Osteoblast (primary cell): Measurements from ENCODE around the gene C3orf38. TPM values are rescaled to one million over a fixed set of nuclear protein-coding genes. Genes with fewer than 3 reads are reported as not detected.
A peak's percentile ranks its signal among the peaks of the same experiment; 100 is the strongest.

Experiments used
- DNase-seq: peaks from one replicate; pipeline ENCODE4 v3.0.0; 2011; ENCODE audit warnings: low spot score, mixed read lengths; ENCODE audit not compliant: insufficient read length; ENCODE audit errors: missing footprints
- H2AFZ ChIP-seq: 2 replicates; pipeline ENCODE4 v1.6.0; 2011; ENCODE audit warnings: mild to moderate bottlenecking, low read length
- H3K27ac ChIP-seq: 2 replicates; pipeline ENCODE4 v1.5.1; 2011; ENCODE audit warnings: mild to moderate bottlenecking, low read depth, low read length, moderate library complexity
- H3K27me3 ChIP-seq: 2 replicates; pipeline ENCODE4 v1.6.0; 2012; ENCODE audit warnings: mild to moderate bottlenecking, control low read depth, inconsistent platforms, low read length, moderate library complexity; ENCODE audit not compliant: insufficient read depth
- H3K36me3 ChIP-seq: 2 replicates; pipeline ENCODE4 v1.5.1; 2011; ENCODE audit warnings: mild to moderate bottlenecking, low read length, control low read depth, moderate library complexity; ENCODE audit not compliant: insufficient read depth
- H3K4me1 ChIP-seq: 2 replicates; pipeline ENCODE4 v1.5.1; 2011; ENCODE audit warnings: mild to moderate bottlenecking, low read length, control low read depth, moderate library complexity; ENCODE audit not compliant: insufficient read depth
- H3K4me2 ChIP-seq: 2 replicates; pipeline ENCODE4 v1.6.0; 2011; ENCODE audit warnings: mild to moderate bottlenecking, low read length; ENCODE audit not compliant: insufficient read depth
- H3K4me3 ChIP-seq: fragments of 200-600 bp; sonication (generic); 3 replicates; pipeline ENCODE4 v1.5.1; 2012; ENCODE audit warnings: mild to moderate bottlenecking, low read length, inconsistent platforms; ENCODE audit not compliant: insufficient read depth
- H3K79me2 ChIP-seq: 2 replicates; pipeline ENCODE4 v1.6.0; 2012; ENCODE audit warnings: mild to moderate bottlenecking, low read length, control low read depth, inconsistent platforms; ENCODE audit not compliant: insufficient read depth
- H3K9me3 ChIP-seq: 2 replicates; pipeline ENCODE4 v1.5.1; 2011; ENCODE audit warnings: low read depth, low read length, control low read depth
- H4K20me1 ChIP-seq: 2 replicates; pipeline ENCODE4 v1.6.0; 2012; ENCODE audit warnings: mild to moderate bottlenecking, low read length, control low read depth; ENCODE audit not compliant: insufficient read depth
- total RNA-seq: library from RNA; depleted of rRNA; stranded (reverse); fragments of >200 nt; gene quantifications from 2 replicates; pipeline ENCODE4 v1.2.3, GENCODE V29; 2012
- TF ChIP-seq, protein P1 (sequence below): IDR thresholded peaks from 2 replicates; pipeline ENCODE4 v1.5.1; 2011; ENCODE audit warnings: mild to moderate bottlenecking, low read depth, low read length, moderate library complexity; ENCODE audit errors: extremely low read depth

C3orf38 gene
- total RNA-seq: 33.6 and 35.5 TPM in 2 replicates

DNA sequence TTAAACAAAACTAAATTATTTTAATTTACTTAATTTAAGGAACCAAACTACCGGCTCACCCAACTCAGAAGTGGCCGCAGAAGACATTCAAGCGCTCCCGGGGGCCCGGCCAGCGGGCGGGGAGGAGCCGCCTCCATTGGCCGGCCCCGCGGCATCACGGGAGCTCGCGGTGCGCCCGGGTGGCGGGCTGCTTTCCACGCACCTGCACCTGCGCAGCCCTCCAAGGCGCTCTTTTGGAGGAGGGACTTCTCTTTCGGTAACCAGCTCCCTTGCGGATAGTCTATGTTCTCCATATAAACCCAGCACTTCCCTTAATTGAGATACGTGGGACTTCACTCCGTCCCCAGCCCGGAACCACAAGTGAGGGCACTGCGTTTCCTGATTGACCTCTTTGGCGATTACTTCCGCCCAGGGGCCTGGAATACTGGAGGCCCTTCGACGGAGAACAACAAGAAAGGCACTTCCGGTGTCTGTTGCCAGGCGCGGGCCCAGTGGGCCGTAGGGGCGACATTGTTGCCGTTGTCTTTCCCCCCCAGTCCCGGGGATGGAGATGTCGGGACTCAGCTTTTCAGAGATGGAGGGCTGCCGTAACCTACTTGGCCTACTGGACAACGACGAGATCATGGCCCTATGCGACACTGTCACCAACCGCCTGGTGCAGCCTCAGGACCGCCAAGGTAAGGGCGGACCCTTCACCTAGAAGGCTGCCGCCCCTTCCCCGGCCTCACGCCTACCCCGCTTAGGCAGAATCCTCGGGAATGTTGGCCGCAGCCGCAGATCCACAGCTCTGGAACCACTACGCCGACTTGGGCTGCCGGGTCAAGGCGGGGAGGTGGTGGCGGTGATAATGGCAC is at the start of gene C3orf38:
Gene C3orf38 (plus strand): TSS at position 451 of the 854 bp plus-strand sequence. CDS start 94 bp downstream, at position 545.
- peak within 1 kb of the TSS; percentile 92 for H3K27ac ChIP-seq
- H3K9me3 ChIP-seq: no peaks in the 10 kb centered on the region
- peak; percentile 95 for DNase-seq
- peaks cover 4% of the 10 kb centered on the region for H4K20me1 ChIP-seq
- peak within 1 kb of the TSS; percentile 97 for H2AFZ ChIP-seq
- H3K4me3 ChIP-seq: peak within 1 kb of the TSS; percentile 99
- H3K36me3 ChIP-seq: peaks cover 18% of the 10 kb centered on the region
- H3K79me2 ChIP-seq: peaks cover 57% of the 10 kb centered on the region
- peak within 1 kb of the TSS; percentile 97 for H3K4me2 ChIP-seq
- H3K27me3 ChIP-seq: no peaks in the 10 kb centered on the region
- TF ChIP-seq, protein P1, sequence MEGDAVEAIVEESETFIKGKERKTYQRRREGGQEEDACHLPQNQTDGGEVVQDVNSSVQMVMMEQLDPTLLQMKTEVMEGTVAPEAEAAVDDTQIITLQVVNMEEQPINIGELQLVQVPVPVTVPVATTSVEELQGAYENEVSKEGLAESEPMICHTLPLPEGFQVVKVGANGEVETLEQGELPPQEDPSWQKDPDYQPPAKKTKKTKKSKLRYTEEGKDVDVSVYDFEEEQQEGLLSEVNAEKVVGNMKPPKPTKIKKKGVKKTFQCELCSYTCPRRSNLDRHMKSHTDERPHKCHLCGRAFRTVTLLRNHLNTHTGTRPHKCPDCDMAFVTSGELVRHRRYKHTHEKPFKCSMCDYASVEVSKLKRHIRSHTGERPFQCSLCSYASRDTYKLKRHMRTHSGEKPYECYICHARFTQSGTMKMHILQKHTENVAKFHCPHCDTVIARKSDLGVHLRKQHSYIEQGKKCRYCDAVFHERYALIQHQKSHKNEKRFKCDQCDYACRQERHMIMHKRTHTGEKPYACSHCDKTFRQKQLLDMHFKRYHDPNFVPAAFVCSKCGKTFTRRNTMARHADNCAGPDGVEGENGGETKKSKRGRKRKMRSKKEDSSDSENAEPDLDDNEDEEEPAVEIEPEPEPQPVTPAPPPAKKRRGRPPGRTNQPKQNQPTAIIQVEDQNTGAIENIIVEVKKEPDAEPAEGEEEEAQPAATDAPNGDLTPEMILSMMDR: no peak
- peaks cover 2% of the 10 kb centered on the region for H3K4me1 ChIP-seq

DNA sequence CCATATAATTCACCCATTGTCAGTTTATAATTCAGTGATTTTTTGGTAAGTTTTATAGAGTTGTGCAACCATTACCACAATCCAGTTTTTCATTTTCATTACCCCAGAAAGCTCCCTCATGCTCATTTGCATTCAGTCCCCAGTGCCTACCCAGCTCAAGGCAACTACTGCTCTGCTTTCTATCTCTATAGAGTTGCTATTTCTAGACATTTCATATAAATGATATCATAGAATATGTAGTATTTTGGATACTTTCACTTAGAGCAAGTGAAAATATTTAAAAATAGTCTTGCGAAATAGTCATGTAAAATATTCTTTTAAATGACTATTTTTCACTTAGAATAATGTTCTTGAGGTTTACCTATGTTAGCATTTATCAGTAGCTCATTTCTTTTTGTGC is 48.6 kb upstream of the C3orf38 start:
- Histone ChIP-seq H3K36me3 (no peaks in the 10 kb centered on the region), H3K79me2 (peaks cover 21% of the 10 kb centered on the region)

DNA sequence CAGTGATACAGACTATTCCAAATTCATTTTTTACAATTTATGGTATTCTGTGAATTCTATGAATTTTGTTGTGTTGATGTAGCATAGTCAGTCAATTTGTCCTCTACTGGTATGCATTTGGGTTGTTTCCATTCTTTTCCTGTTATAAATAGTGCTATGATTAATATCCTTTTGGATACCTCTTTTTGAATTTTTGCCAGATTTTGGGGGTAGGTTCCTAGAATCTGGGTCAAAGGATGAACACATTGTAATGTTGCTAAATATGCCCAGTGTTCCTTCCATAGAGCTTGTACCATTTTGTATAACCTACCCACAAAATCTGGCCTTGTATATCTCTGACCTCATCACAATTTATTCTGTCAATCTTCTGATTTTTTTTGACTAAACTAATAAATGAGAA is 44.4 kb upstream of the C3orf38 start:
- Histone ChIP-seq H3K4me1 (no peaks in the 10 kb centered on the region), H3K36me3 (no peaks in the 10 kb centered on the region), H3K4me2 (no peak overlapping the region), H3K4me3 (no peak overlapping the region), H3K27me3 (no peaks in the 10 kb centered on the region), H3K27ac (no peak overlapping the region), H2AFZ (no peak overlapping the region), H3K79me2 (peaks cover 47% of the 10 kb centered on the region), H3K9me3 (no peaks in the 10 kb centered on the region), H4K20me1 (peaks cover 6% of the 10 kb centered on the region)
- no peak for DNase-seq
- TF ChIP-seq, protein P1: no peak

More for the DNA sequence above, 48.6 kb upstream of the C3orf38 start:
- DNase-seq: no peak
- H2AFZ ChIP-seq: no peak overlapping the region
- TF ChIP-seq, protein P1: no peak
- peaks cover 3% of the 10 kb centered on the region for H4K20me1 ChIP-seq
- no peak overlapping the region for H3K27ac ChIP-seq
- no peaks in the 10 kb centered on the region for H3K9me3 ChIP-seq
- H3K4me1 ChIP-seq: no peaks in the 10 kb centered on the region
- no peak overlapping the region for H3K4me3 ChIP-seq
- no peaks in the 10 kb centered on the region for H3K27me3 ChIP-seq
- no peak overlapping the region for H3K4me2 ChIP-seq

DNA sequence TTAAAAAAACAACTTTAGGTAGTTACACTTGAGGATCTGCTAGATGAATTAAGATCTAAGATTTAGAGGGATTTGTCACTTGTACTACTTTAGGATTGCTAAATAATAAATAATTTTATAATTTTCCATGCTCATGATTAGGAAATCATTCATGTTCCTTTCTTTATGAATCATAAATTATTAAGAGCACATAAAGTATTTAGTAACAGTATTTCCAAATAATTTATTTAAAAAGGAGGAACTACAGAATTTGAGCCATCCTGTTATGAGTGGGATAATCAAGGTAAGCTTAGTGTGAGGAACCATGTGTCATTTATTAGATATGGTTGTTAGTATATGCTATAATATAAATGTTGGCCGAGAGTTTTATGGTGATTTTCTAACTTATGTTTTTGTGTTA is 37.5 kb upstream of the C3orf38 start:
- H3K4me2 ChIP-seq: no peak overlapping the region
- no peaks in the 10 kb centered on the region for H3K36me3 ChIP-seq
- no peaks in the 10 kb centered on the region for H3K27me3 ChIP-seq
- TF ChIP-seq, protein P1: no peak
- H3K79me2 ChIP-seq: peaks cover 40% of the 10 kb centered on the region
- DNase-seq: no peak
- peaks cover 7% of the 10 kb centered on the region for H4K20me1 ChIP-seq
- H2AFZ ChIP-seq: no peak overlapping the region
- no peak overlapping the region for H3K4me3 ChIP-seq
- no peaks in the 10 kb centered on the region for H3K4me1 ChIP-seq
- H3K27ac ChIP-seq: no peak overlapping the region
- no peaks in the 10 kb centered on the region for H3K9me3 ChIP-seq
